ENCODE data around the gene PPFIBP1.

DNA sequence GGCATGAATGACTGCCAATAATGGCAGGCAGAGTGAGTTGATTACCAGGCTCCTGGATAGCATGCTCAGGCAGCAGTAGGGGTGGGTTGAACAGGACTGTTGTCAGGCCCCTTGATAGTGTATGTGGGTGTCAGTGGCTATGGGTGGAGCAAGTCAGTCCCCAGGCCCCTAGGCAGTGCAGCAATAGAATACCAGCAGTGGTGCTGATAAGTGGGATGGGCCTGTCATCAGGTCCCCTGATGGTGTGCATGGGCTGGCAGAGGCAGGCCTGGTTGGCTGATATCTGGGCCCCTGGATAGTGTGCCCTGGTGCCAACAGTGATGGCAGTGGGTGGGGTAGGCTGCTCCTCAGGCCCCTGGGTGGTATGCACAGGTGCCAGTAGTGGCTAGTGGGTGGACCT lies 45.1 kb upstream of the PPFIBP1 start:
- TF ChIP-seq ASH2L (IDR thresholded peaks at IDR 0.05; ENCODE audit: low read length) (no peak), SP1 (IDR thresholded peaks at IDR 0.05; ENCODE audit: low read depth, low read length) (no peak), SAP30 (IDR thresholded peaks at IDR 0.05; ENCODE audit: insufficient read depth, insufficient replicate concordance, low read length) (no peak), JUN (IDR thresholded peaks at IDR 0.05; ENCODE audit: low read depth, low read length) (no peak), SIN3A (conservative IDR thresholded peaks at IDR 0.05 in 1 of 2, IDR thresholded peaks at IDR 0.05 in 1 of 2; ENCODE audit: low read depth in 1 of 2, low read length in 2 of 2) (no peak), CHD1 (IDR thresholded peaks at IDR 0.05; ENCODE audit: low read depth, low read length) (no peak), KDM1A (IDR thresholded peaks at IDR 0.05; ENCODE audit: borderline replicate concordance, low read length) (no peak), YY1 (IDR thresholded peaks at IDR 0.05; ENCODE audit: low read depth, low read length) (no peak), POLR2A (IDR thresholded peaks at IDR 0.05; ENCODE audit: control extremely low read depth in 1 of 2, low read depth in 2 of 2, low read length in 2 of 2) (no peak), KDM5A (IDR thresholded peaks at IDR 0.05; ENCODE audit: low read length) (no peak), SIX5 (IDR thresholded peaks at IDR 0.05; ENCODE audit: low read depth, low read length) (no peak)
- TF ChIP-seq, protein P1, sequence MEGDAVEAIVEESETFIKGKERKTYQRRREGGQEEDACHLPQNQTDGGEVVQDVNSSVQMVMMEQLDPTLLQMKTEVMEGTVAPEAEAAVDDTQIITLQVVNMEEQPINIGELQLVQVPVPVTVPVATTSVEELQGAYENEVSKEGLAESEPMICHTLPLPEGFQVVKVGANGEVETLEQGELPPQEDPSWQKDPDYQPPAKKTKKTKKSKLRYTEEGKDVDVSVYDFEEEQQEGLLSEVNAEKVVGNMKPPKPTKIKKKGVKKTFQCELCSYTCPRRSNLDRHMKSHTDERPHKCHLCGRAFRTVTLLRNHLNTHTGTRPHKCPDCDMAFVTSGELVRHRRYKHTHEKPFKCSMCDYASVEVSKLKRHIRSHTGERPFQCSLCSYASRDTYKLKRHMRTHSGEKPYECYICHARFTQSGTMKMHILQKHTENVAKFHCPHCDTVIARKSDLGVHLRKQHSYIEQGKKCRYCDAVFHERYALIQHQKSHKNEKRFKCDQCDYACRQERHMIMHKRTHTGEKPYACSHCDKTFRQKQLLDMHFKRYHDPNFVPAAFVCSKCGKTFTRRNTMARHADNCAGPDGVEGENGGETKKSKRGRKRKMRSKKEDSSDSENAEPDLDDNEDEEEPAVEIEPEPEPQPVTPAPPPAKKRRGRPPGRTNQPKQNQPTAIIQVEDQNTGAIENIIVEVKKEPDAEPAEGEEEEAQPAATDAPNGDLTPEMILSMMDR (IDR thresholded peaks at IDR 0.05; ENCODE audit: control extremely low read depth in 1 of 3, insufficient read depth in 1 of 3, low read depth in 1 of 3, low read length in 3 of 3), result no peak
- TF ChIP-seq, protein P2, sequence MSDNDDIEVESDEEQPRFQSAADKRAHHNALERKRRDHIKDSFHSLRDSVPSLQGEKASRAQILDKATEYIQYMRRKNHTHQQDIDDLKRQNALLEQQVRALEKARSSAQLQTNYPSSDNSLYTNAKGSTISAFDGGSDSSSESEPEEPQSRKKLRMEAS (IDR thresholded peaks at IDR 0.05), result no peak

All from H1 (cell line).